ENCODE results near the gene CDH4. TPM values are rescaled to one million over a fixed set of nuclear protein-coding genes. Genes with fewer than 3 reads are reported as not detected.

Gene CDH4
- total and polyA plus RNA-seq, 2 of the 4 experiments (the other 2 are of a cell fraction), result 1.6 to 3.5 TPM

GRCh38 chr20:61745397-61746146 lies 493.5 kb downstream of the CDH4 start:
- Histone ChIP-seq H3K4me2 (ENCODE audit: low read depth, low read length) (no peak overlapping the region), H4K8ac (ENCODE audit: low read depth in 2 of 2, low read length in 2 of 2) (no peak overlapping the region), H4K5ac (ENCODE audit: low read depth, low read length) (no peak overlapping the region), H3K4me3 (ENCODE audit: insufficient read depth, low read depth, low read length) (no peak overlapping the region), H3K14ac (replicated peaks; ENCODE audit: low read depth, low read length) (no peak overlapping the region), H3K27me3 (ENCODE audit: control insufficient read depth, insufficient read depth, low read length) (no peaks in the 10 kb centered on the region; the same call in 1 of the 2 replicates), H3K9me1 (ENCODE audit: insufficient read depth, low read length) (no peaks in the 10 kb centered on the region), H3K56ac (ENCODE audit: extremely low read depth, insufficient read depth, low read length) (no peak overlapping the region), H3K18ac (ENCODE audit: low read depth, low read length) (no peak overlapping the region), H2AK5ac (ENCODE audit: low read depth, low read length) (no peak overlapping the region), H2BK20ac (ENCODE audit: low read depth, low read length) (no peak overlapping the region), H3K36me3 (ENCODE audit: control insufficient read depth, insufficient read depth, low read length) (no peaks in the 10 kb centered on the region), H2BK15ac (ENCODE audit: low read depth, low read length) (no peak overlapping the region), H2BK5ac (ENCODE audit: low read depth, low read length, poor library complexity, severe bottlenecking) (no peak overlapping the region), H2AK9ac (replicated peaks; ENCODE audit: low read depth, low read length, poor library complexity) (no peak overlapping the region), H3K27ac (ENCODE audit: insufficient read depth, low read length) (no peak overlapping the region), H4K20me1 (ENCODE audit: insufficient read depth, low read length) (no peaks in the 10 kb centered on the region), H2BK120ac (ENCODE audit: low read depth, low read length) (no peak overlapping the region), H3K23ac (ENCODE audit: low read depth, low read length) (no peak overlapping the region), H2AFZ (replicated peaks; ENCODE audit: low read length, poor library complexity) (no peak overlapping the region), H3K9me3 (ENCODE audit: control insufficient read depth, insufficient read depth, low read length) (no peaks in the 10 kb centered on the region), H4K91ac (ENCODE audit: insufficient read depth, low read depth, low read length) (no peak overlapping the region), H3K9ac (ENCODE audit: low read depth, low read length) (no peak overlapping the region), H3K4me1 (ENCODE audit: control insufficient read depth, insufficient read depth, low read length) (no peaks in the 10 kb centered on the region; the same call in 1 of the 2 replicates), H3K4ac (ENCODE audit: low read depth, low read length) (no peak overlapping the region), H3K79me1 (ENCODE audit: low read depth in 1 of 2, low read length in 2 of 2) (no peaks in the 10 kb centered on the region)
- no TSS peak for BruUV-seq (replicated peaks)
- ATAC-seq (ENCODE audit: low read depth), result no peak
- DNase-seq, result no peak
- ChIA-PET POLR2A (ENCODE audit: unreplicated experiment) (no interaction called here), CTCF (no interaction called here)
- dilution Hi-C loops (cut with HindIII; ENCODE audit: low sequenced_read_pairs, unreplicated experiment) (no loop called here), intact Hi-C loops (cut with micrococcal nuclease) (no loop called here), in situ Hi-C loops (cut with MboI; ENCODE audit: low sequenced_read_pairs) (no loop called here)
- TF ChIP-seq POLR2A (IDR thresholded peaks at IDR 0.05; ENCODE audit: low read depth, low read length) (no peak), CEBPB (IDR thresholded peaks at IDR 0.05; ENCODE audit: low read depth, low read length) (no peak), ELK1 (IDR thresholded peaks at IDR 0.05; ENCODE audit: borderline replicate concordance, low read depth, low read length) (no peak), RAD21 (IDR thresholded peaks at IDR 0.05; ENCODE audit: low read length) (no peak), MAFK (IDR thresholded peaks at IDR 0.05; ENCODE audit: low read depth, low read length) (no peak), RFX5 (IDR thresholded peaks at IDR 0.05; ENCODE audit: low read depth, low read length) (no peak), CHD1 (IDR thresholded peaks at IDR 0.05; ENCODE audit: low read depth, low read length) (no peak), RCOR1 (IDR thresholded peaks at IDR 0.05; ENCODE audit: insufficient replicate concordance, low read length) (no peak), MXI1 (IDR thresholded peaks at IDR 0.05; ENCODE audit: borderline replicate concordance, low read depth, low read length) (no peak), USF2 (IDR thresholded peaks at IDR 0.05; ENCODE audit: low read depth, low read length) (no peak), FOS (IDR thresholded peaks at IDR 0.05; ENCODE audit: low read depth, low read length) (no peak), CTCF (conservative IDR thresholded peaks at IDR 0.05; ENCODE audit: low read depth, low read length) (no peak), NFE2L2 (IDR thresholded peaks at IDR 0.05; ENCODE audit: low read depth, low read length) (no peak), MAZ (IDR thresholded peaks at IDR 0.05; ENCODE audit: borderline replicate concordance, low read depth, low read length) (no peak), BHLHE40 (IDR thresholded peaks at IDR 0.05; ENCODE audit: low read depth, low read length) (no peak), SMC3 (IDR thresholded peaks at IDR 0.05; ENCODE audit: low read depth, low read length) (no peak)
- WGBS, 2 experiments (ENCODE audit: extremely low coverage in 2 of 2, insufficient read length in 1 of 2), result 92% methylated on average over 9 of the region's 20 CpGs; no CpG with 5 or more reads in 1 of the 2 experiments

Data from IMR-90 (cell line).